Measurements from ENCODE around the gene GNB1.
"Not testable (repeated sequence)": the region's sequence is repeated elsewhere in the genome, so short reads cannot be mapped to it uniquely, and the experiment has no call there.

Gene GNB1

GRCh38 chr1:1763657-1764621 is 126.9 kb downstream of the GNB1 start:
- no peak for DNase-seq (ENCODE audit: low read depth, low spot score)

GRCh38 chr1:1761504-1762376 is 129.1 kb downstream of the GNB1 start:
- DNase-seq (ENCODE audit: low read depth, low spot score): no peak

- no peak for DNase-seq (ENCODE audit: low read depth, low spot score)
These were observed 130.2 kb downstream of the GNB1 start for GRCh38 chr1:1760715-1761114.

- no peak for DNase-seq (ENCODE audit: low read depth, low spot score)
These were observed 130.6 kb downstream of the GNB1 start for GRCh38 chr1:1760345-1760650.

GRCh38 chr1:1759456-1760344 is 131.2 kb downstream of the GNB1 start:
- DNase-seq (ENCODE audit: low read depth, low spot score): no peak

- DNase-seq (ENCODE audit: low read depth, low spot score): no peak
These were observed 132.0 kb downstream of the GNB1 start for GRCh38 chr1:1758692-1759455.

- no peak for DNase-seq (ENCODE audit: low read depth, low spot score)
These were observed 132.7 kb downstream of the GNB1 start for GRCh38 chr1:1758059-1758621.

GRCh38 chr1:1757422-1758058 is 133.3 kb downstream of the GNB1 start:
- DNase-seq (ENCODE audit: low read depth, low spot score): no peak

GRCh38 chr1:1756661-1757421 is 134.0 kb downstream of the GNB1 start:
- DNase-seq (ENCODE audit: low read depth, low spot score): no peak

- DNase-seq (ENCODE audit: low read depth, low spot score): no peak
These were observed 135.0 kb downstream of the GNB1 start for GRCh38 chr1:1755852-1756251.

- no peak for DNase-seq (ENCODE audit: low read depth, low spot score)
These were observed 135.5 kb downstream of the GNB1 start for GRCh38 chr1:1755426-1755825.

GRCh38 chr1:1754051-1754815 is 136.7 kb downstream of the GNB1 start:
- no peak for DNase-seq (ENCODE audit: low read depth, low spot score)

- DNase-seq (ENCODE audit: low read depth, low spot score): no peak
These were observed 137.3 kb downstream of the GNB1 start for GRCh38 chr1:1753607-1754005.

GRCh38 chr1:1752636-1753606 is 138.0 kb downstream of the GNB1 start:
- DNase-seq (ENCODE audit: low read depth, low spot score): no peak

- no peak for DNase-seq (ENCODE audit: low read depth, low spot score)
These were observed 138.7 kb downstream of the GNB1 start for GRCh38 chr1:1752190-1752589.

GRCh38 chr1:1749941-1750340 is 140.9 kb downstream of the GNB1 start:
- DNase-seq (ENCODE audit: low read depth, low spot score): not testable (repeated sequence)

GRCh38 chr1:1748686-1749321 is 142.1 kb downstream of the GNB1 start:
- DNase-seq (ENCODE audit: low read depth, low spot score): no peak
